Endothelial cell of umbilical vein (primary cell): ENCODE data around the gene ANKS1B. TPM values are rescaled to one million over a fixed set of nuclear protein-coding genes. Genes with fewer than 3 reads are reported as not detected.

Source experiments
- BruUV-seq: library from RNA; stranded (reverse); fragments of 400-500 nt; replicated peaks from 2 replicates; lab custom pipeline; 2021; lab: Mats Ljungman, UMichigan
- CTCF ChIA-PET: fragments of 300-600, 350-600 bp; sonication (Branson Sonifier 250); formaldehyde crosslinking; loops from one replicate; lab custom pipeline; 2021; ENCODE audit warnings: antibody characterized with exemption, inconsistent platforms; lab: Charles Lee
- POLR2A ChIA-PET: fragments of 300-600, 350-600 bp; sonication (Branson Sonifier 250); formaldehyde crosslinking; loops from one replicate; lab custom pipeline; 2021; ENCODE audit warnings: antibody characterized with exemption, inconsistent platforms; lab: Charles Lee
- DNase-seq: peaks from one replicate; pipeline ENCODE4 v3.0.0-alpha.2; 2011; ENCODE audit warnings: low read depth, low spot score
- FAIRE-seq: peaks from 2 replicates; lab custom pipeline; 2011; peaks lifted over from hg19 to GRCh38; lab: Jason Lieb, UNC
- H2AFZ ChIP-seq: 2 replicates; pipeline ENCODE4 v1.6.0; 2012; ENCODE audit warnings: low read depth, low read length, control low read depth, inconsistent platforms
- H3K27ac ChIP-seq: 2 replicates; pipeline ENCODE4 v1.5.1; 2011; ENCODE audit warnings: low read depth, mild to moderate bottlenecking, control low read depth, low read length, moderate library complexity; ENCODE audit not compliant: insufficient read depth
- H3K27me3 ChIP-seq, 2 experiments: 2 replicates each; pipeline versions ENCODE4 v1.6.0 to v1.6.1; 2011; ENCODE audit warnings: low read length in 2 of 2, mixed read lengths in 1 of 2; ENCODE audit not compliant: control insufficient read depth in 2 of 2, insufficient read depth in 2 of 2
- H3K36me3 ChIP-seq, 2 experiments: 2 replicates in 1 of 2; 3 replicates in 1 of 2; pipeline ENCODE4 v1.5.1; 2011; ENCODE audit warnings: low read length in 2 of 2, mild to moderate bottlenecking in 1 of 2, moderate library complexity in 1 of 2; ENCODE audit not compliant: control insufficient read depth in 2 of 2, insufficient read depth in 2 of 2; ENCODE audit errors: extremely low read depth in 1 of 2
- H3K4me1 ChIP-seq: 3 replicates; pipeline ENCODE4 v1.5.1; 2011; ENCODE audit warnings: mild to moderate bottlenecking, low read length; ENCODE audit not compliant: control insufficient read depth, insufficient read depth; ENCODE audit errors: extremely low read depth
- H3K4me2 ChIP-seq: 2 replicates; pipeline ENCODE4 v1.6.1; 2011; ENCODE audit warnings: low read length, control low read depth, mixed read lengths; ENCODE audit not compliant: insufficient read depth
- H3K4me3 ChIP-seq, 3 experiments: fragments of 200-600 bp in 1 of 3; sonication (generic), shearing (Covaris generic) in 1 of 3; replicated peaks in 1 of 3; 2 replicates each; pipeline ENCODE4 v1.5.1; 2011 to 2016; ENCODE audit warnings: control low read depth in 3 of 3, low read length in 3 of 3, mild to moderate bottlenecking in 2 of 3, inconsistent platforms in 1 of 3, low read depth in 1 of 3, moderate library complexity in 1 of 3; ENCODE audit not compliant: insufficient read depth in 1 of 3
- H3K79me2 ChIP-seq: 2 replicates; pipeline ENCODE4 v1.6.0; 2012; ENCODE audit warnings: low read length, inconsistent platforms; ENCODE audit not compliant: control insufficient read depth, insufficient read depth
- H3K9ac ChIP-seq: replicated peaks from 2 replicates; pipeline ENCODE3; 2011; ENCODE audit warnings: low read length, control low read depth; ENCODE audit not compliant: insufficient read depth; ENCODE audit errors: extremely low read depth
- H3K9me1 ChIP-seq: replicated peaks from 3 replicates; pipeline ENCODE4 v1.6.0; 2011; ENCODE audit warnings: mild to moderate bottlenecking, low read length; ENCODE audit not compliant: control insufficient read depth, insufficient read depth; ENCODE audit errors: extremely low read depth
- H3K9me3 ChIP-seq: replicated peaks from 2 replicates; pipeline ENCODE4 v1.5.1; 2012; ENCODE audit warnings: low read length, inconsistent platforms; ENCODE audit not compliant: control insufficient read depth, insufficient read depth
- H4K20me1 ChIP-seq: replicated peaks from 2 replicates; pipeline ENCODE3; 2011; ENCODE audit warnings: mild to moderate bottlenecking, low read length; ENCODE audit not compliant: control insufficient read depth, insufficient read depth; ENCODE audit errors: extremely low read depth
- EZH2 ChIP-seq: IDR thresholded peaks from 2 replicates; pipeline ENCODE4 v1.6.1; 2012; ENCODE audit warnings: borderline replicate concordance, low read depth, mild to moderate bottlenecking, moderate library complexity, low read length, inconsistent platforms; ENCODE audit not compliant: severe bottlenecking
- FOS ChIP-seq: IDR thresholded peaks from 2 replicates; pipeline ENCODE4 v1.6.1; 2011; ENCODE audit warnings: mild to moderate bottlenecking, low read length, moderate library complexity, borderline replicate concordance; ENCODE audit not compliant: insufficient read depth
- GATA2 ChIP-seq: IDR thresholded peaks from 2 replicates; pipeline ENCODE4 v1.7.0; 2011; ENCODE audit warnings: low read depth, mild to moderate bottlenecking, moderate library complexity, mixed read lengths, low read length; ENCODE audit not compliant: insufficient read length, insufficient read depth
- JUN ChIP-seq: IDR thresholded peaks from 2 replicates; pipeline ENCODE4 v1.6.1; 2011; ENCODE audit warnings: borderline replicate concordance, low read depth; ENCODE audit not compliant: insufficient read length, insufficient read depth
- POLR2A ChIP-seq: IDR thresholded peaks from 2 replicates; pipeline ENCODE4 v1.6.1; 2012; ENCODE audit warnings: low read depth, mild to moderate bottlenecking, control low read depth, low read length
- POLR2AphosphoS5 ChIP-seq: IDR thresholded peaks from 2 replicates; pipeline ENCODE4 v1.6.1; 2012; ENCODE audit warnings: low read depth, mild to moderate bottlenecking, control low read depth, low read length, moderate library complexity; ENCODE audit not compliant: insufficient read depth
- dilution Hi-C: fragments of 300-500 bp; cut with MboI; formaldehyde crosslinking; loops from one replicate; pipeline ENCODE4 v1.15.0; 2019; ENCODE audit warnings: low sequenced_read_pairs; ENCODE audit not compliant: extremely low pct_ligation_motif_present
- intact Hi-C: fragments of 100-400 bp; cut with micrococcal nuclease; formaldehyde crosslinking; loops from one replicate; pipeline ENCODE4 v1.10.0; 2022
- polyA plus RNA-seq, 4 experiments: library from polyadenylated mRNA; depleted of rRNA in 3 of 4; stranded (reverse) in 3 of 4; unstranded in 1 of 4; fragments of >200 nt; gene quantifications; 2 replicates each; pipeline versions ENCODE4 v1.2.1 to v1.2.3, GENCODE V29; 2011 to 2012; ENCODE audit warnings: missing spikeins in 1 of 4
- total RNA-seq: library from RNA; stranded (reverse); gene quantifications from 2 replicates; pipeline ENCODE4 v1.2.3, GENCODE V29; 2021
- TF ChIP-seq, protein P1 (sequence below), 2 donors: IDR thresholded peaks; 1 replicate in 1 of 2; 2 replicates in 1 of 2; pipeline ENCODE4 v1.5.1; 2011; ENCODE audit warnings: low read length in 2 of 2, mild to moderate bottlenecking in 2 of 2, moderate library complexity in 2 of 2, control low read depth in 1 of 2, inconsistent platforms in 1 of 2, low read depth in 1 of 2; ENCODE audit not compliant: insufficient read depth in 1 of 2; ENCODE audit errors: extremely low read depth in 1 of 2

The ANKS1B gene
- total and polyA plus RNA-seq, 2 donors (not counting 3 experiments of a cell fraction or from before 2014, with no cell fraction given): 0.15 to 0.38 TPM

DNA sequence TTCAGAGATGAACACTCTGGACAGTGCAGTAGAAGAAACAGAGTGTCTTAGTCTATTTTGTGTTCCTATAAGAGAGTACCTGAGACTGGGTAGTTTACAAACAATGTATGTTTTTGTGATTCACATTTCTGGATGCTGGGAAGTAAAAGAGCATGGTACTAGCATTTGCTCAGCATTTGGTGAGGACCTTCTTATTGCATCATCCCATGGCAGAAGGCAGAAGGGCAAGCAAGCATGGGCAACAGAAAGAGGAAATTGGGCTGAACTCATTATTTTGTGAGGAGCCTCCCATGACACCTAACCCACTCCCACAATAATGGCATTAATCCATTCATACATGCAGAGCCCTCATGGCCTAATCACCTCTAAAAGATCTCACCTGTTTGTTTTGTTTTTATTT lies 8.0 kb downstream of the ANKS1B start:
- CTCF ChIA-PET: no interaction called here
- H3K79me2 ChIP-seq: no peaks in the 10 kb centered on the region
- no peaks in the 10 kb centered on the region for H3K36me3 ChIP-seq
- POLR2A ChIA-PET: no interaction called here
- FAIRE-seq (no peak), DNase-seq (no peak)
- intact Hi-C loops: no loop called here
- no peak overlapping the region for H3K4me2 ChIP-seq
- H3K9ac ChIP-seq: no peak overlapping the region
- dilution Hi-C loops: no loop called here
- TF ChIP-seq, protein P1, sequence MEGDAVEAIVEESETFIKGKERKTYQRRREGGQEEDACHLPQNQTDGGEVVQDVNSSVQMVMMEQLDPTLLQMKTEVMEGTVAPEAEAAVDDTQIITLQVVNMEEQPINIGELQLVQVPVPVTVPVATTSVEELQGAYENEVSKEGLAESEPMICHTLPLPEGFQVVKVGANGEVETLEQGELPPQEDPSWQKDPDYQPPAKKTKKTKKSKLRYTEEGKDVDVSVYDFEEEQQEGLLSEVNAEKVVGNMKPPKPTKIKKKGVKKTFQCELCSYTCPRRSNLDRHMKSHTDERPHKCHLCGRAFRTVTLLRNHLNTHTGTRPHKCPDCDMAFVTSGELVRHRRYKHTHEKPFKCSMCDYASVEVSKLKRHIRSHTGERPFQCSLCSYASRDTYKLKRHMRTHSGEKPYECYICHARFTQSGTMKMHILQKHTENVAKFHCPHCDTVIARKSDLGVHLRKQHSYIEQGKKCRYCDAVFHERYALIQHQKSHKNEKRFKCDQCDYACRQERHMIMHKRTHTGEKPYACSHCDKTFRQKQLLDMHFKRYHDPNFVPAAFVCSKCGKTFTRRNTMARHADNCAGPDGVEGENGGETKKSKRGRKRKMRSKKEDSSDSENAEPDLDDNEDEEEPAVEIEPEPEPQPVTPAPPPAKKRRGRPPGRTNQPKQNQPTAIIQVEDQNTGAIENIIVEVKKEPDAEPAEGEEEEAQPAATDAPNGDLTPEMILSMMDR (IDR thresholded peaks at IDR 0.05; ENCODE audit: extremely low read depth in 1 of 2, insufficient read depth in 1 of 2, low read depth in 1 of 2, low read length in 2 of 2): no peak
- no peak for TF ChIP-seq JUN
- no peak for TF ChIP-seq GATA2
- no peak for TF ChIP-seq FOS
- TF ChIP-seq POLR2AphosphoS5: no peak
- no peak for TF ChIP-seq EZH2
- no peak for TF ChIP-seq POLR2A
- H3K27me3 ChIP-seq: peaks cover 2 to 18% of the 10 kb centered on the region in 2 experiments
- no peaks in the 10 kb centered on the region for H4K20me1 ChIP-seq
- H2AFZ ChIP-seq: no peak overlapping the region
- no peaks in the 10 kb centered on the region for H3K9me1 ChIP-seq
- H3K9me3 ChIP-seq: no peaks in the 10 kb centered on the region
- no peak overlapping the region for H3K27ac ChIP-seq
- no peaks in the 10 kb centered on the region for H3K4me1 ChIP-seq
- no TSS peak for BruUV-seq
- no peak overlapping the region for H3K4me3 ChIP-seq
